GM12878 (cell line): Measurements from ENCODE around the gene TRIM60. TPM values are rescaled to one million over a fixed set of nuclear protein-coding genes. Genes with fewer than 3 reads are reported as not detected.
"Not testable (repeated sequence)": the region's sequence is repeated elsewhere in the genome, so short reads cannot be mapped to it uniquely, and the experiment has no call there.

ENCODE experiments used
- ATAC-seq: fragments of 200-7000 bp; cut with Tn5 transposase; 3 replicates; pipeline ENCODE4 v1.9.1; 2020; ENCODE audit warnings: mild to moderate bottlenecking, moderate library complexity
- BruUV-seq: library from RNA; stranded (reverse); fragments of 400-500 nt; replicated peaks from 2 replicates; lab custom pipeline; 2021; lab: Mats Ljungman, UMichigan
- CTCF ChIA-PET: fragments of 300-600 bp; sonication (Branson Sonifier 250); formaldehyde crosslinking; extraction: SDS; loops from one replicate; lab custom pipeline; 2021; ENCODE audit warnings: inconsistent platforms; lab: Yijun Ruan, JAX
- POLR2A ChIA-PET: fragments of 350-600 bp; formaldehyde crosslinking; extraction: SDS; loops from one replicate; lab custom pipeline; 2021; ENCODE audit warnings: inconsistent platforms; lab: Charles Lee
- RAD21 ChIA-PET: fragments of 300-600 bp; sonication (Branson Sonifier 250); formaldehyde crosslinking; loops from one replicate; lab custom pipeline; 2023; ENCODE audit warnings: antibody characterized with exemption; ENCODE audit not compliant: unreplicated experiment; lab: Charles Lee
- SMC1A ChIA-PET: fragments of 300-600 bp; sonication (Branson Sonifier 250); formaldehyde crosslinking; loops from one replicate; lab custom pipeline; 2023; ENCODE audit not compliant: unreplicated experiment, uncharacterized antibody; lab: Charles Lee
- DNase-seq: peaks from one replicate; pipeline ENCODE4 v3.0.0-alpha.2; 2011; ENCODE audit warnings: low read depth, low spot score
- FAIRE-seq: peaks from 3 replicates; lab custom pipeline; 2011; peaks lifted over from hg19 to GRCh38; lab: Jason Lieb, UNC
- H2AFZ ChIP-seq: 2 replicates; pipeline ENCODE4 v1.6.0; 2011; ENCODE audit warnings: low read depth, low read length, control low read depth; ENCODE audit not compliant: control insufficient read depth
- H3K27ac ChIP-seq: 2 replicates; pipeline ENCODE4 v1.5.1; 2011; ENCODE audit warnings: control low read depth; ENCODE audit not compliant: control insufficient read depth, insufficient read depth
- H3K27me3 ChIP-seq, 2 experiments: replicated peaks in 1 of 2; 2 replicates each; pipeline versions ENCODE4 v1.6.0 to v1.6.1; 2011; ENCODE audit warnings: low read length in 1 of 2; ENCODE audit not compliant: control insufficient read depth in 2 of 2, insufficient read depth in 2 of 2
- H3K36me3 ChIP-seq, 2 experiments: 2 replicates each; pipeline ENCODE4 v1.5.1; 2011; ENCODE audit warnings: low read length in 1 of 2; ENCODE audit not compliant: control insufficient read depth in 2 of 2, insufficient read depth in 2 of 2
- H3K4me1 ChIP-seq: 2 replicates; pipeline ENCODE4 v1.6.1; 2011; ENCODE audit warnings: mild to moderate bottlenecking, low read length, moderate library complexity, mixed read lengths; ENCODE audit not compliant: control insufficient read depth, insufficient read depth
- H3K4me2 ChIP-seq: 2 replicates; pipeline ENCODE4 v1.6.0; 2011; ENCODE audit warnings: control low read depth; ENCODE audit not compliant: control insufficient read depth, insufficient read depth
- H3K4me3 ChIP-seq: fragments of 200-600 bp; sonication (generic); 2 replicates; pipeline ENCODE4 v1.5.1; 2016
- H3K79me2 ChIP-seq: 2 replicates; pipeline ENCODE4 v1.6.0; 2011; ENCODE audit warnings: low read length; ENCODE audit not compliant: control insufficient read depth, insufficient read depth
- H3K9ac ChIP-seq: 2 replicates; pipeline ENCODE4 v1.8.0; 2011; ENCODE audit warnings: low read length, control low read depth, mixed read lengths; ENCODE audit not compliant: control insufficient read depth, insufficient read depth
- H3K9me3 ChIP-seq: replicated peaks from 3 replicates; pipeline ENCODE4 v1.5.1; 2011; ENCODE audit warnings: mild to moderate bottlenecking, low read length; ENCODE audit not compliant: control insufficient read depth, insufficient read depth
- H4K20me1 ChIP-seq: 2 replicates; pipeline ENCODE4 v1.6.0; 2011; ENCODE audit not compliant: control insufficient read depth, insufficient read depth
- CBX3 ChIP-seq: fragments of 200-600 bp; sonication (generic); IDR thresholded peaks from 2 replicates; pipeline ENCODE4 v1.6.1; 2016; ENCODE audit warnings: low read depth, borderline replicate concordance
- JUND ChIP-seq: IDR thresholded peaks from 2 replicates; pipeline ENCODE4 v1.6.1; 2012; ENCODE audit warnings: low read depth, mild to moderate bottlenecking, low read length, improper control_type of control experiment, moderate library complexity
- LARP7 ChIP-seq: fragments of 450-650 bp; IDR thresholded peaks from 2 replicates; pipeline ENCODE4 v1.6.1; 2017; ENCODE audit warnings: mild to moderate bottlenecking
- POLR2AphosphoS5 ChIP-seq: IDR thresholded peaks from 2 replicates; pipeline ENCODE4 v1.6.1; 2011; ENCODE audit warnings: mild to moderate bottlenecking, low read length, inconsistent platforms
- RB1 ChIP-seq: fragments of 450-650 bp; formaldehyde crosslinking; IDR thresholded peaks from 2 replicates; pipeline ENCODE4 v1.6.1; 2017; ENCODE audit warnings: mild to moderate bottlenecking, borderline replicate concordance
- YBX1 ChIP-seq: fragments of 450-650 bp; IDR thresholded peaks from 2 replicates; pipeline ENCODE4 v1.6.1; 2016; ENCODE audit warnings: antibody characterized with exemption
- YY1 ChIP-seq: IDR thresholded peaks from 2 replicates; pipeline ENCODE4 v1.6.1; 2011; ENCODE audit warnings: low read depth, mild to moderate bottlenecking, low read length
- WGBS: methylation state at CpG from one replicate; pipeline ENCODE4 v1.1.6; 2016; ENCODE audit warnings: low lambda C conversion rate; ENCODE audit not compliant: insufficient replicate concordance, insufficient coverage; ENCODE audit errors: missing lambda C conversion rate; 5-methylcytosine and 5-hydroxymethylcytosine counted together
- in situ Hi-C: fragments of 300-500 bp; cut with MboI; formaldehyde crosslinking; loops from 9 replicates; pipeline ENCODE4 v1.14.3; 2018; ENCODE audit warnings: mixed read lengths
- intact Hi-C: fragments of 100-400 bp; cut with micrococcal nuclease; formaldehyde crosslinking; loops from one replicate; pipeline ENCODE4 v1.14.2; 2022; ENCODE audit not compliant: unreplicated experiment
- polyA plus RNA-seq, 11 experiments: library from polyadenylated mRNA; depleted of rRNA in 4 of 11; unstranded in 6 of 11; stranded (reverse) in 5 of 11; fragments of >200 nt; fragmentation: Nextera tagmentation in 4 of 11; fragmentation: Illumina TruSeq in 1 of 11; extraction: Ambion mirVana in 4 of 11; extraction: Trizol in 1 of 11; gene quantifications; 1 replicate in 1 of 11; 2 replicates in 10 of 11; pipeline versions ENCODE4 v1.2.1 to v1.2.3, GENCODE V29; 2011 to 2016; ENCODE audit warnings: inconsistent platforms in 2 of 11, missing spikeins in 2 of 11, low read depth in 1 of 11
- total RNA-seq, 4 experiments: library from RNA; depleted of rRNA in 3 of 4; stranded (reverse); fragments of >200 nt in 3 of 4; fragmentation: Illumina TruSeq in 1 of 4; extraction: Trizol in 1 of 4; gene quantifications; 2 replicates each; pipeline versions ENCODE4 v1.2.1 to v1.2.3, GENCODE V29; 2013 to 2021

The TRIM60 gene
- total and polyA plus RNA-seq, 10 of the 15 experiments (the other 5 are each of a cell fraction or from before 2014, with no cell fraction given): not detected

DNA sequence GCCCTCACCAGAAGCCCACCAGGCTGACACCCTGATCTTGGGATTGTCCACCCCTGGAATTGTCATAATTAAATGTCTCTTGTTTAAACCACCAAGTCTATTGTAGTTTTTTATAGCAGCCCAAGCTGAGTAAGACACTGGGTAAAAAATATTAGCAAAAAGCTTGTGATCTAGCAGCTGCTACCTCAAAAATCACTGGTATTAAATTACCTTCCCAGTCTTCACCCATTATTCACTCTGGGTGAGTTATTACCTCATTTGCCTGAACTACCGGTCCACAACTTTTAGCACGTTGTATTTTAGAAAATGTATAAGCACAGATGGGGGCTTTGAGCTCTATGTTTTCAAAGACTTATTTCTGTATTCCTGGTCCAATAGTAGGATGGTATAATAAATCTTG, 42.3 kb upstream of the TRIM60 start:
- WGBS: 23% methylated on average over 2 of the region's 2 CpGs
- Histone ChIP-seq H3K27me3 (no peaks in the 10 kb centered on the region), H3K36me3 (no peaks in the 10 kb centered on the region), H3K4me3 (no peak overlapping the region), H2AFZ (no peak overlapping the region), H3K9me3 (no peaks in the 10 kb centered on the region), H3K4me2 (no peak overlapping the region), H3K27ac (no peak overlapping the region), H3K79me2 (no peaks in the 10 kb centered on the region), H3K4me1 (no peaks in the 10 kb centered on the region), H3K9ac (no peak overlapping the region), H4K20me1 (no peaks in the 10 kb centered on the region)
- FAIRE-seq (no peak), ATAC-seq (no peak), DNase-seq (no peak)
- ChIA-PET POLR2A (interaction anchor here (0.5 kb wide), 1 partner anchor 79 kb away, joined by 4 read pairs; no protein-coding TSS in a partner anchor), CTCF (no interaction called here), SMC1A (interaction anchor here (2.1 kb wide), 1 partner anchor 51 kb away, joined by 8 read pairs; no protein-coding TSS in a partner anchor), RAD21 (interaction anchor here (0.5 kb wide), 1 partner anchor 168 kb away, joined by 3 read pairs; no protein-coding TSS in a partner anchor)
- in situ Hi-C loops (loop anchor here (10.0 kb wide), 1 partner anchor 215 kb away; no protein-coding TSS in a partner anchor), intact Hi-C loops (no loop called here)
- TF ChIP-seq CBX3 (no peak), POLR2AphosphoS5 (no peak), RB1 (no peak), LARP7 (no peak), JUND (no peak), YBX1 (no peak), YY1 (no peak)
- BruUV-seq: no TSS peak

DNA sequence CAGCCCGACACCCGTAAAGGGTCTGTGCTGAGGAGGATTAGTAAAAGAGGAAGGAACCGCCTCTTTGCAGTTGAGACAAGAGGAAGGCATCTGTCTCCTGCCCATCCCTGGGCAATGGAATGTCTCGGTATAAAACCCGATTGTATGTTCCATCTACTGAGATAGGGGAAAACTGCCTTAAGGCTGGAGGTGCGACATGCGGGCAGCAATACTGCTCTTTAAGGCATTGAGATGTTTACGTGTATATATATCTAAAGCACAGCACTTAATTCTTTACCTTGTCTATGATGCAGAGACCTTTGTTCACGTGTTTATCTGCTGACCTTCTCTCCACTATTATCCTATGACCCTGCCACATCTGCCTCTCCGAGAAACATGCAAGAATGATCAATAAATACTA, 41.0 kb upstream of the TRIM60 start:
- in situ Hi-C loops, H3K27me3 ChIP-seq, ATAC-seq, BruUV-seq, H3K4me1 ChIP-seq, POLR2A ChIA-PET, H3K9me3 ChIP-seq, H3K79me2 ChIP-seq, H3K27ac ChIP-seq, H2AFZ ChIP-seq, H3K36me3 ChIP-seq, FAIRE-seq, DNase-seq, SMC1A ChIA-PET, RAD21 ChIA-PET, H4K20me1 ChIP-seq, H3K4me2 ChIP-seq, H3K4me3 ChIP-seq, H3K9ac ChIP-seq, intact Hi-C loops: not testable (repeated sequence)
- CTCF ChIA-PET: interaction anchor here (1.1 kb wide), 1 partner anchor 1245 kb away, joined by 3 read pairs; no protein-coding TSS in a partner anchor
- 58% methylated on average over 10 of the region's 10 CpGs for WGBS

DNA sequence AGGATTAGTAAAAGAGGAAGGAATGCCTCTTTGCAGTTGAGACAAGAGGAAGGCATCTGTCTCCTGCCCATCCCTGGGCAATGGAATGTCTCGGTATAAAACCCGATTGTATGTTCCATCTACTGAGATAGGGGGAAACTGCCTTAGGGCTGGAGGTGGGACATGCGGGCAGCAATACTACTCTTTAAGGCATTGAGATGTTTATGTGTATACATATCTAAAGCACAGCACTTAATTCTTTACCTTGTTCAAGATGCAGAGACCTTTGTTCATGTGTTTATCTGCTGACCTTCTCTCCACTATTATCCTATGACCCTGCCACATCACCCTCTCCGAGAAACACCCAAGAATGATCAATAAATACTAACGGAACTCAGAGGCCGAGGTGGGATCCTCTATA, 35.7 kb upstream of the TRIM60 start:
- H3K9ac ChIP-seq, POLR2A ChIA-PET, H2AFZ ChIP-seq, in situ Hi-C loops, H3K9me3 ChIP-seq, H4K20me1 ChIP-seq, H3K27ac ChIP-seq, ATAC-seq, BruUV-seq, H3K36me3 ChIP-seq, H3K4me1 ChIP-seq, FAIRE-seq, H3K27me3 ChIP-seq, RAD21 ChIA-PET, DNase-seq, H3K4me3 ChIP-seq, H3K79me2 ChIP-seq, H3K4me2 ChIP-seq: not testable (repeated sequence)
- WGBS: 10% methylated on average over 6 of the region's 6 CpGs
- ChIA-PET SMC1A (interaction anchor here (0.7 kb wide), 1 partner anchor 169 kb away, joined by 3 read pairs; no protein-coding TSS in a partner anchor), CTCF (interaction anchor here (0.6 to 1.4 kb wide), 5 partner anchors 58 to 1773 kb away, joined by 3 to 5 read pairs (median 3); no protein-coding TSS in a partner anchor)
- intact Hi-C loops: loop anchor here (1.0 kb wide), 1 partner anchor 228 kb away; no protein-coding TSS in a partner anchor
